Measurements from ENCODE around the gene PARD3B. TPM values are rescaled to one million over a fixed set of nuclear protein-coding genes. Genes with fewer than 3 reads are reported as not detected.

The PARD3B gene
- total and polyA plus RNA-seq, 5 donors = 3.0 to 18.6 (median 15.6) TPM

DNA sequence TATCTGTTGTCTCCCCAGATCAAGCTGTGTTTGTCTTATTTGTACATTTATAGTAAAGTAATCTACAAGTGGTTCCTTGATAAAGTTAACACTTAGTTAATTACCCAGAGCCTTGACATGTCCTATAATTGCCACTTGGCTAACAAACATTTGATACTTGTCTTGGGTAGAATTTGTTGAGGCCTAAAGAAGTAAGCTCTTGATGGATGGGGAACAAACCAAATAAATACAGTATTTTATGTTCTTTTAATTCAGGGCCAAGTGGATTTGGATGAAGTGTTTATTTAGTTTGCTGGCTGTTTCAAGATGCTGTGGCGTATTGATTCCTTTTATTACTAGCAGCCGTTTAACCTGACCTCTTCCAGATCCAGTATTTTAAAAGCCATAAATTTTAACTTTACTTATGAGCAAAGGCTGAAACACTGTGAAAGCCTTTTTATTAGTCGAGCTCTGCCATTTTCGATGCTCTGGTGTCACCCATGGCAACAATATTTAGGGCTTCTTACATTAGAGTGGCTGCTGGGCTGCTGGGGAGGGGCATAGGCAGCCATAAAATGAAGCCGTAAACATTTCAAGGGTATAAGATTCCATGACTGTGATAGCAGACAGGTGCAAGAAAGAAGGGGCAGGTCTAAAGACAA is 735.4 kb downstream of the PARD3B start:
- H3K27me3 ChIP-seq (ENCODE audit: control insufficient read depth, insufficient read depth) = no peaks in the 10 kb centered on the region
- no peaks in the 10 kb centered on the region for H3K4me1 ChIP-seq (ENCODE audit: control insufficient read depth, insufficient read depth, low read length)
- ATAC-seq (no peak), DNase-seq (no peak)
- no peak overlapping the region for H3K27ac ChIP-seq (ENCODE audit: low read length)
- intact Hi-C loops (cut with DNase I) = no loop called here
- 93% methylated on average over 5 of the region's 5 CpGs for WGBS
- no peak overlapping the region for H3K4me3 ChIP-seq (ENCODE audit: low read length)
- no peaks in the 10 kb centered on the region for H3K9me3 ChIP-seq (ENCODE audit: control insufficient read depth, low read length)

GRCh38 chr2:205283736-205284270 is 738.5 kb downstream of the PARD3B start:
- no peak for ATAC-seq
- H3K27ac ChIP-seq (ENCODE audit: low read length) = no peak overlapping the region
- no peaks in the 10 kb centered on the region for H3K9me3 ChIP-seq (ENCODE audit: control insufficient read depth, low read length)
- H3K4me3 ChIP-seq (ENCODE audit: low read length) = no peak overlapping the region
- H3K27me3 ChIP-seq (ENCODE audit: control insufficient read depth, insufficient read depth) = no peaks in the 10 kb centered on the region
- 85% methylated on average over 5 of the region's 5 CpGs for WGBS
- intact Hi-C loops (cut with DNase I) = no loop called here
- no peaks in the 10 kb centered on the region for H3K4me1 ChIP-seq (ENCODE audit: control insufficient read depth, insufficient read depth, low read length)
- DNase-seq = no peak

DNA sequence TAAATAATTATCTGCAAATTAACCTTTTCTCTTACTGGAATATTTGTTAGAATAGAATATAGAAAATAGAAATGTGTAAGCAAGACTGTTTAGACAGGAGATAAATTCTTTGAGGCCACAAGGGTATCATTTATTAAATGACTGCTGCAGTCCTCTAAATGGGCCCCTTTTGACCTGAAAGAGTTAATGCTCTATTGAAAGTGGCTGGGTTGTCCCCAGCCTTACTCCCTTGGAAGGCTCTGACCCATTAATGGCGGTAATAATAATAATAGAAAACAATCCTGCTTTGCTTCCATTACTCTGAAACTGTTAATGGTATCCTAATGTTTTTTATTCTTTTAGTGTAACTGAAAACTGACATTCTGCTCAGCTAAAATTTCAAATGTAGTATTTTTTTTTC is 739.1 kb downstream of the PARD3B start:
- no peak for ATAC-seq
- H3K4me1 ChIP-seq (ENCODE audit: control insufficient read depth, insufficient read depth, low read length) = no peaks in the 10 kb centered on the region
- H3K4me3 ChIP-seq (ENCODE audit: low read length) = no peak overlapping the region
- intact Hi-C loops (cut with DNase I) = no loop called here
- no peaks in the 10 kb centered on the region for H3K9me3 ChIP-seq (ENCODE audit: control insufficient read depth, low read length)
- no peak overlapping the region for H3K27ac ChIP-seq (ENCODE audit: low read length)
- no peak for DNase-seq
- WGBS = 87% methylated on average over 1 of the region's 1 CpG
- H3K27me3 ChIP-seq (ENCODE audit: control insufficient read depth, insufficient read depth) = no peaks in the 10 kb centered on the region

DNA sequence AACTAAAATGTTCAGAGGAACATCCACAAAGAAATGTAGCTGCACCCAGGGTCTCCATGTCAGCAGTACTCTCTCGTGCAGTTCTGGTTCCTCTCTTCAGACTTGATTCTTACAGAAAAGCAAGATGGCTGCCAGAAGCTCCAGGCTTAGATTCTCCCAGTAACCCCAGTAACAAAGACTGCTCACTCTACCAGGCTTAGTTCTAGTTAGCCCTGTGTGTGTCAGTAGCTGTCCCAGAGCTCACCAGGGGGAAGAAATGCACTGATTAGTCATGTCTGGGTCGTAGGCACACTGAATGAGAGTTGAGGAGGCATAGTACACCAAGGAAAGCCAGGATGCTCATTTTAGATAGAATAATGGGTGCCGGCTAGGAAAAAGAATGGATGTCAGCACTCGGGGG is 742.0 kb downstream of the PARD3B start:
- no peak for DNase-seq
- H3K27me3 ChIP-seq (ENCODE audit: control insufficient read depth, insufficient read depth) = no peaks in the 10 kb centered on the region
- 94% methylated on average over 4 of the region's 4 CpGs for WGBS
- no peaks in the 10 kb centered on the region for H3K9me3 ChIP-seq (ENCODE audit: control insufficient read depth, low read length)
- H3K4me1 ChIP-seq (ENCODE audit: control insufficient read depth, insufficient read depth, low read length) = no peaks in the 10 kb centered on the region
- ATAC-seq = no peak
- intact Hi-C loops (cut with DNase I) = no loop called here
- no peak overlapping the region for H3K4me3 ChIP-seq (ENCODE audit: low read length)
- no peak overlapping the region for H3K27ac ChIP-seq (ENCODE audit: low read length)

DNA sequence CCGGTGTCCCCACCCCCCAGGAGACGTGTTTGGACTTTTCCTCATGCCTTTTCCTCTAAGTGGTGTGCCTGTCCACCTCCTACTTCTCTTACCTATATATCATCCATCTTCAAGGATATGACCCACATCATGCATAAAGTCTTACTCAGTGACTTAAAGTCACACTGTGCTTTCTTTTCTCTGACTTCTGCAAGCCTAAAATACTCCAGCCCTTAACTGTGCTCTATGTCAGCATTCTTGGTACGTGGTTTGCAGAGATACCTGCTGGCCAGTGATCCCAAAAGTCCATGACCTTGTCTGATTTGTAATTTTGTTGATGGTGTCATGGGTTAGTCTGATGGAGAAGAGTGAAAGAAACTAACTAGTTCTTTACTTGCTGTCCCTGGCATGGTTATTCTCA is 743.4 kb downstream of the PARD3B start:
- H3K27me3 ChIP-seq (ENCODE audit: control insufficient read depth, insufficient read depth) = no peaks in the 10 kb centered on the region
- ATAC-seq = no peak
- H3K27ac ChIP-seq (ENCODE audit: low read length) = no peak overlapping the region
- no peaks in the 10 kb centered on the region for H3K4me1 ChIP-seq (ENCODE audit: control insufficient read depth, insufficient read depth, low read length)
- no peaks in the 10 kb centered on the region for H3K9me3 ChIP-seq (ENCODE audit: control insufficient read depth, low read length)
- DNase-seq = no peak
- H3K4me3 ChIP-seq (ENCODE audit: low read length) = no peak overlapping the region
- 93% methylated on average over 3 of the region's 3 CpGs for WGBS
- intact Hi-C loops (cut with DNase I) = no loop called here

DNA sequence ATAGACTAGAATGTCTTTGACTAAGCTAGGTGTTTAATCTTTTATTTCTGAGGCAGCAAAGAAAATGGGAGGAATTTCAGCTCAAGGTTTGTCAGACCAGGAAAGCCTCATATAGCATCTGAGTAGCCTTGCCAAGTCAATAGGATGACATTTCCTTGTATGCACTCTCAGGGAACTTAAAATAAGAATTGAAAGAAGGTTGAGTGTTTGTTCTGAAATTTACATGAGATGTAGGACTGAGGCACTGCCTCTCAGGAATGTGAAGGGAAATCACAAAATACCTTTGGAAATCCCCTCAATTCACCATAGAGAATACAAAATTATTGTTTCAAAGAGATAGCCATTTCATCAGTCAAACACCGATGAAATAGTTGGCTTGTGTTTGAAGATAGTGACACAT is 745.0 kb downstream of the PARD3B start:
- no peaks in the 10 kb centered on the region for H3K4me1 ChIP-seq (ENCODE audit: control insufficient read depth, insufficient read depth, low read length)
- no peaks in the 10 kb centered on the region for H3K9me3 ChIP-seq (ENCODE audit: control insufficient read depth, low read length)
- intact Hi-C loops (cut with DNase I) = no loop called here
- DNase-seq (no peak), ATAC-seq (no peak)
- H3K4me3 ChIP-seq (ENCODE audit: low read length) = no peak overlapping the region
- no peak overlapping the region for H3K27ac ChIP-seq (ENCODE audit: low read length)
- 73% methylated on average over 1 of the region's 1 CpG for WGBS
- H3K27me3 ChIP-seq (ENCODE audit: control insufficient read depth, insufficient read depth) = no peaks in the 10 kb centered on the region

GRCh38 chr2:205292665-205293295 is 747.5 kb downstream of the PARD3B start:
- no peak for DNase-seq
- no peak for ATAC-seq
- no peaks in the 10 kb centered on the region for H3K4me1 ChIP-seq (ENCODE audit: control insufficient read depth, insufficient read depth, low read length)
- H3K27me3 ChIP-seq (ENCODE audit: control insufficient read depth, insufficient read depth) = no peaks in the 10 kb centered on the region
- H3K27ac ChIP-seq (ENCODE audit: low read length) = no peak overlapping the region
- 100% methylated on average over 1 of the region's 1 CpG for WGBS
- no peak overlapping the region for H3K4me3 ChIP-seq (ENCODE audit: low read length)
- H3K9me3 ChIP-seq (ENCODE audit: control insufficient read depth, low read length) = no peaks in the 10 kb centered on the region
- intact Hi-C loops (cut with DNase I) = no loop called here

GRCh38 chr2:205293559-205293958 is 748.3 kb downstream of the PARD3B start:
- no peaks in the 10 kb centered on the region for H3K4me1 ChIP-seq (ENCODE audit: control insufficient read depth, insufficient read depth, low read length)
- no peak for DNase-seq
- H3K27ac ChIP-seq (ENCODE audit: low read length) = no peak overlapping the region
- H3K27me3 ChIP-seq (ENCODE audit: control insufficient read depth, insufficient read depth) = no peaks in the 10 kb centered on the region
- no peak for ATAC-seq
- intact Hi-C loops (cut with DNase I) = no loop called here
- no peaks in the 10 kb centered on the region for H3K9me3 ChIP-seq (ENCODE audit: control insufficient read depth, low read length)
- H3K4me3 ChIP-seq (ENCODE audit: low read length) = no peak overlapping the region

DNA sequence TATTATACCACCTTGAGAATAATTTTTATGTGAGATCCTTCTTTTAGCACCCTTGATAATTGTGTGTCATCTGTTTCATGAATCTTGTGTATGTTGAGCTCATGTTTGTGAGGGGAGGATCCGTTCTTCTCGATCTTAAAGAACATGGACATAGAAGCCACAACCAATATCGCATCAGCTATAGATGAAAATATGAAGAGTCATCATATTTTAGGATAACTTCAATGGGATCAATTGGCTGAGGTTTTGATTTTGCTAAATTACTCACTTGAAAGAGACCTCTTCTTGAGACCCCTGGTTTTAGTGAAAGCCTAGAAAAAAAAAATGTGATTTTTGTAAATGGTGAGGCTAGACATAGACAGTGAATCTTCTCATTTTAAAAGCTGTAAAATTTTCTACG is 751.7 kb downstream of the PARD3B start:
- 97% methylated on average over 4 of the region's 4 CpGs for WGBS
- no peak overlapping the region for H3K27ac ChIP-seq (ENCODE audit: low read length)
- no peaks in the 10 kb centered on the region for H3K27me3 ChIP-seq (ENCODE audit: control insufficient read depth, insufficient read depth)
- intact Hi-C loops (cut with DNase I) = no loop called here
- H3K4me3 ChIP-seq (ENCODE audit: low read length) = no peak overlapping the region
- no peaks in the 10 kb centered on the region for H3K4me1 ChIP-seq (ENCODE audit: control insufficient read depth, insufficient read depth, low read length)
- H3K9me3 ChIP-seq (ENCODE audit: control insufficient read depth, low read length) = no peaks in the 10 kb centered on the region
- ATAC-seq (no peak), DNase-seq (no peak)

GRCh38 chr2:205297368-205297767 is 752.1 kb downstream of the PARD3B start:
- DNase-seq (no peak), ATAC-seq (no peak)
- Histone ChIP-seq H3K27me3 (ENCODE audit: control insufficient read depth, insufficient read depth) (no peaks in the 10 kb centered on the region), H3K4me3 (ENCODE audit: low read length) (no peak overlapping the region), H3K27ac (ENCODE audit: low read length) (no peak overlapping the region), H3K4me1 (ENCODE audit: control insufficient read depth, insufficient read depth, low read length) (no peaks in the 10 kb centered on the region), H3K9me3 (ENCODE audit: control insufficient read depth, low read length) (no peaks in the 10 kb centered on the region)
- intact Hi-C loops (cut with DNase I) = no loop called here

- ATAC-seq = no peak
- no peaks in the 10 kb centered on the region for H3K9me3 ChIP-seq (ENCODE audit: control insufficient read depth, low read length)
- intact Hi-C loops (cut with DNase I) = no loop called here
Measured at GRCh38 chr2:205297846-205298245, 752.6 kb downstream of the PARD3B start.

More at GRCh38 chr2:205297846-205298245, 752.6 kb downstream of the PARD3B start:
- no peak overlapping the region for H3K27ac ChIP-seq (ENCODE audit: low read length)
- H3K4me1 ChIP-seq (ENCODE audit: control insufficient read depth, insufficient read depth, low read length) = no peaks in the 10 kb centered on the region
- no peak for DNase-seq
- no peaks in the 10 kb centered on the region for H3K27me3 ChIP-seq (ENCODE audit: control insufficient read depth, insufficient read depth)
- no peak overlapping the region for H3K4me3 ChIP-seq (ENCODE audit: low read length)
- 67% methylated on average over 4 of the region's 4 CpGs for WGBS

Measured in right cardiac atrium (tissue), 5 donors.